ENCODE measurements around the gene CMKLR1.

Gene CMKLR1, protein sequence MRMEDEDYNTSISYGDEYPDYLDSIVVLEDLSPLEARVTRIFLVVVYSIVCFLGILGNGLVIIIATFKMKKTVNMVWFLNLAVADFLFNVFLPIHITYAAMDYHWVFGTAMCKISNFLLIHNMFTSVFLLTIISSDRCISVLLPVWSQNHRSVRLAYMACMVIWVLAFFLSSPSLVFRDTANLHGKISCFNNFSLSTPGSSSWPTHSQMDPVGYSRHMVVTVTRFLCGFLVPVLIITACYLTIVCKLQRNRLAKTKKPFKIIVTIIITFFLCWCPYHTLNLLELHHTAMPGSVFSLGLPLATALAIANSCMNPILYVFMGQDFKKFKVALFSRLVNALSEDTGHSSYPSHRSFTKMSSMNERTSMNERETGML

GRCh38 chr12:108338915-108339657 lies at the start of gene CMKLR1:
Gene CMKLR1 (minus strand): TSS chr12:108339311. CDS start chr12:108293591, 45,720 bp downstream.
- DNase-seq (ENCODE audit: low read depth), result no peak

DNA sequence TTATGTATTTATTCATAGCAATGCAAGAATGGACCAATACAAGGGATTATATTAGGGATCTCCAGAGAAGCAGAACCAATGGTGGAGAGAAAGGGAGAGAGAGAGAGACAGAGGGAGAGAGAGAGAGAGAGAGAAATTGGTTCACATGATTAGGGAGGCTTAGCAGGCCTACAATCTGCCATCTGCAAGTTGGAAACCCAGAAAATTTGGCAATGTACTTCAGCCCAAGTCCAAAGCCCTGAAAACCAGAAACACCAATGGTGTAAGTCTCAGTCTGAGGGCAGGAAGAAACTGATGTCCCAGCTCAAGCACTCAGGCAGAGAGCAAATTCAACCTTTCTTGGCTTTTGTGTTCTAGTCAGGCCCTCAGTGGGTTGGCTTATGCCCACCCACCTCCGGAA lies 48.7 kb upstream of the CMKLR1 start:
- no peak for DNase-seq (ENCODE audit: low read depth)

GRCh38 chr12:108386709-108387360 lies 47.7 kb upstream of the CMKLR1 start:
- DNase-seq (ENCODE audit: low read depth), result no peak

DNA sequence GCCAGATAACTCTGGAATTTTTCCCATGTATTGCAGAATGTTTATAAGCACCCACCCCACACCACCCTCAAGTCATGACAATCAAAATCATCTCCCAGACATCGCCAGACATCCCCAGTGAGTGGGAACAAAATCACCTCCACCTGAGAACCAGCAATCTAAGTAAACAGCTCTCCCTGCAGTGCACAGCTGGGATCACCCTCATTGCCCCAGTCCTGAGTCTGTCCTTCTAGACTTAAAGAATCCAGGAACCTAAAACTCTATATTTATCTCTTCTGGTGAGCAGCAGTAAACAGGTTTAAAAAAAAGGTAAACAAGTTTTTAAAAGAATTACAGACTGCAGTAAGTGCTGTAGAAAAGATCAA lies 43.3 kb upstream of the CMKLR1 start:
- no peak for DNase-seq (ENCODE audit: low read depth)

GRCh38 chr12:108381787-108382436 lies 42.8 kb upstream of the CMKLR1 start:
- DNase-seq (ENCODE audit: low read depth), result no peak

GRCh38 chr12:108380382-108380781 lies 41.3 kb upstream of the CMKLR1 start:
- no peak for DNase-seq (ENCODE audit: low read depth)

DNA sequence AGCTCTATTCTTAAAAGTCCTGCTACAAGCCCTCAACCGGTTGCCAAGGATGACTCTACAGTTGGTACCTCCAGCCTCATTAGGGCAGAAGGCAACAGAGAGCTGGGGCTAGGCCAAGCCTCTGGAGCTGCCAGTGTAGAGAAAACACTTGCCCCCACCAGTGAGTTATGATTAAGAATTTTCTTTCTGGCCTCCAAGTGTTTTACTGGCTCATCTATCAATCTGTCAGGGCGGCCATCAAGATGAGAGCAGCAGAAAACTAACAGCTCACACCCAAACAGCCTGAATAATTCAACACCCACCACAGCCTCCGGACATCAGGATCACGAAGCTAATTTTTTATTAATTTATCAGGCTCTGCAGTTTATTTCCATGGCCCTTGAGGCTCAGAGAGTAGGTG lies 40.7 kb upstream of the CMKLR1 start:
- no peak for DNase-seq (ENCODE audit: low read depth)

GRCh38 chr12:108378926-108379325 lies 39.8 kb upstream of the CMKLR1 start:
- DNase-seq (ENCODE audit: low read depth), result no peak

DNA sequence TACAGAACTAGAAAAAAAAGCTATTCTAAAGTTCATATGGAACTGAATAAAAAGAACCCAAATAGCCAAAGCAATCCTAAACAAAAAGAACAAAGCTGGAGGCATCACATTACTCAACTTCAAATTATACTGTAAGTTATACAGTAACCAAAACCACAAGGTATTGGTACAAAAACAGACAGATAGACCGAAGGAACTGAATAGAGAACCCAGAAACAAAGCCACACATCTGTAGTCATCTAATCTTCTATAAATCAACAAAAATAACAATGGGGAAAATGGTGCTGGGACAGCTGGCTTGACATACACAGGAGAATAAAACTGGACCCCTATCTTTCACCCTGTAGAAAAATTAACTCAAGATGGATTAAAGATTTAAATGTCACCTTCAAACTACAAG lies 38.1 kb upstream of the CMKLR1 start:
- no peak for DNase-seq (ENCODE audit: low read depth)

GRCh38 chr12:108375986-108376663 lies 37.0 kb upstream of the CMKLR1 start:
- DNase-seq (ENCODE audit: low read depth), result no peak

- DNase-seq (ENCODE audit: low read depth), result no peak
Measured at GRCh38 chr12:108374596-108375320, 35.6 kb upstream of the CMKLR1 start.

DNA sequence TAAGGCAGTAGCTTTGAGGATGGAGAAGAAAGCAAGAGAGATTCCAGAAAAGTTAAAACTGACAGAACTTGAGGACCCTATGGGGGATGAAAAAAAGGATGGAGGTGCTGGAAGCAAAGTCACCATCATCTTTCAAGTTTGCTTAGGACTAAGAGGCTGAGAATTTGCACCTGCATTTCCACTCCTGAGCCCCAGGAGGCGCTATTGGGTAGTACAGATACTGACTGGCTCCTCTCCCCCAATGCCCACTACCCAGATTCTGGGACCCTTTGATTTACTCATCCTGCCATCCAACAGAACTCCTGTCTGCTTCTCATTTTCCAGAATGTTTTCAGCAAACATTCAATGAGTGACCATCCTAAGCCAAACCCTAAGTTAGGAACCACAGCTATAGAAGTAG lies 34.0 kb upstream of the CMKLR1 start:
- no peak for DNase-seq (ENCODE audit: low read depth)

GRCh38 chr12:108371801-108372344 lies 32.8 kb upstream of the CMKLR1 start:
- no peak for DNase-seq (ENCODE audit: low read depth)

DNA sequence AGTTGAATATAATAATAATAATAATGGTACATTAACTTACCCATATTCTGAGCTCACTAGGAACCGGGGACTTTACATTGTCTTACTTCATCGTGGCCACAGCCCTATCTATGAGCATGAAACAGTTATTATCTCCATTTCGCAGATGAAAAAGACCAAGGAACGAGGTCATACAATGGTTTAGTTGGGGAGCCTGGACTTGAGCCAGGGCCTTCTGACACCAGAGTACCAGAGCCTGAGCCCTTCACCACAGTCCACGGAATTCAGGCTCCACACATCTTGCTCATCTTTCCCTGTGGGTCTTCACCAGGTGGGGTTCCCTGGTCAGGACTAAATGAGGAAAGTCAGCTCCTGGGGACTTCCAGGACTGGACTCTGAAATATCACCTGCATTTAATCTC lies 31.3 kb upstream of the CMKLR1 start:
- no peak for DNase-seq (ENCODE audit: low read depth)

DNA sequence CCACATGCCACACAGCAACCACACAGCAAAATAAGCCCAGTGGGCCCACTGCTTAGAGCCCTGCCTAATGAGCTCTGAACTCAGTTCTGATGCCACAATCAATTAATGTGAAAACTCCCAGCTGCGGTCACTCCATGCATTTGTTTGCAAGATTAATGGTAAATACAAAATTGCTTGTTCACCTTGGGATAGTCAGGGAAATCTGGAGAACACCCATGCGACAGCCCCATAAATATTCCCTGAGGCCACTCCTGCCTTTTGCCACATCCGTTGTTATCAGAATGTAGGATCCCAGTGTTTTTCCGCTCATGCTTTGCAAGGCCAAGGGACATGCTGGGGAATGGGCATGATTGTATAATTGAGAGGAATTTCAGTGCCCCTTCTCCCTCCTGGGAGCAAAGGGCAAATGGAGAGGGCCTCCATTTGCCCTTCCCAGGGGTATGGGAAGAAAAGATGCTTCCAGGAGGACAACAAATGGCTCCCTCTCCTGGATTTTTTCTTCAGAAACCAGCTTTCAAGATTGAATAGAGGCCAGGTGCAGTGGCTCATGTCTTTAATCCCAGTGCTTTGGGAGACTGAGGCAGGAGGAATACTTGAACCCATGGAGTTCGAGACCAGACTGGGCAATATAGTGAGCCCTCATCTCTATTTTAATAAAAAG lies 30.8 kb upstream of the CMKLR1 start:
- DNase-seq (ENCODE audit: low read depth), result no peak

- DNase-seq (ENCODE audit: low read depth), result no peak
Measured at GRCh38 chr12:108368089-108368488, 29.0 kb upstream of the CMKLR1 start.

DNA sequence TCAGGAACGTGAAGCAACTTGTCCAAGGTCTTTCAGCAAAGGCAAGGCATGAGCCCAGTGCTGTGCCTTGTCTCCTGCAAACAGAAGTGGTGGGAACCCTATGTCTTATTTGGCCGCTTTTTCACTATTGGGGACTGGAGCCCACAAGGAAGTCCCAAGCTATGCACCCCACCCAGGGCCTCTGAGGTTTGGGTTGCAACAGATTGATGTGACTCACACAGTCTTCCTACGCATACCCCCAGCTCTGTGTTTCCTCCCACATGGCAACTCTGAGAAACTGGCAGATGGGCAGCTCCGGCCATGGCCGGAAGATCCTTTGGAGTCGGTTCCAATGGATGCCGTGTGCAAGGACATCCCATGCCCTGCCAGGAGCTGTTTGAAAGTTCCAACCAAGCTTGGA lies 28.3 kb upstream of the CMKLR1 start:
- DNase-seq (ENCODE audit: low read depth), result no peak

DNA sequence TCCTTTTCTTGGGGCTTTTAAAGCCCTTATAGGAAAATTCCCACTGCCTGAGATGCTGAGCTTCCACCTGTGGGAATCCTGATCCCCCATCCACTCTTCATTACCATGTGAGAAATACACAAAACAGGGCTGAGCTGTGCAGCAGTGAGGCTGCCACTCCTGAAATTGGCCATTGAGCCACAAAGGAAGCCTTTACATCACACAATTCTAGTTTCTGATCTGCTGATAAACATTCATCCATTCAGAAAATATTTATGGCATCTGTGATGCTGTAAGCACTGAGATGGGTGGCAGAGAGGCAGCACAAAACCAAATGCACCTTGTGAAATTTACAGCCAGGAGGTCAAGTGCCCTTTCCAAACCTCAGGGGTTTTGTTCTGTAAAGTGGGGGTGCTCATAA lies 26.2 kb upstream of the CMKLR1 start:
- DNase-seq (ENCODE audit: low read depth), result no peak

DNA sequence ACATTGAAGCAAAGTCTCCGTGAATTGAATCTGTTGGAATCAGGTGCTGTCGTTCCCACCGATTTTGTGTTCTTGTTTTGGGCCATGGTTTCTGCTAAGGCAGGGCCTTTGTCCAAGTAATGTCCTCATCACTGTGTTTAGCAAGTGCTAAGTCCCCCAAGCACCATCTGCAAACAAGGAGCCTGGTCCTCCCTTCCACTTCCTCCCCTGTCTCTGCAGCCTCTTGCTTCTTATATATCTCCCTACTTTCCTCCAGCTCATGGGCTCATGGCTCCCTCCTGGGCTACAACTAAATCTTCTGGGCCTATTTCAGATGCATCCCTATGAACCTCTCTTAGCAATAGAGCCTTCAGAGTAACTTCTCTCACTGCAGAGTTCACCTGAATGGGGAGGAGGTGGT lies 25.8 kb upstream of the CMKLR1 start:
- DNase-seq (ENCODE audit: low read depth), result no peak

- DNase-seq (ENCODE audit: low read depth), result no peak
Measured at GRCh38 chr12:108363565-108363964, 24.5 kb upstream of the CMKLR1 start.

- no peak for DNase-seq (ENCODE audit: low read depth)
Measured at GRCh38 chr12:108363165-108363564, 24.1 kb upstream of the CMKLR1 start.

Measured in activated T-helper 1 cell treated with Interleukin-2 at 50 U/mL for 16 hours (primary cell).